H1 (cell line): Measurements from ENCODE around the gene POM121L2. TPM values are rescaled to one million over a fixed set of nuclear protein-coding genes. Genes with fewer than 3 reads are reported as not detected.
A peak's percentile ranks its signal among the peaks of the same experiment; 100 is the strongest.

ENCODE experiments used
- CTCF ChIA-PET: fragments of 300-600 bp; sonication (Branson Sonifier 250); formaldehyde crosslinking; loops from one replicate; lab custom pipeline; 2021; ENCODE audit not compliant: partially characterized antibody; lab: Charles Lee
- POLR2A ChIA-PET: fragments of 300-600 bp; sonication (Branson Sonifier 250); formaldehyde crosslinking; loops from one replicate; lab custom pipeline; 2021; ENCODE audit warnings: inconsistent platforms; ENCODE audit not compliant: partially characterized antibody; lab: Charles Lee
- DNase-seq, 2 experiments: peaks; one replicate each; pipeline versions ENCODE4 v3.0.0 to v3.0.0-alpha.2; 2010 to 2022; ENCODE audit warnings: low spot score in 2 of 2, low read depth in 1 of 2, mixed read lengths in 1 of 2
- FAIRE-seq: peaks from 2 replicates; lab custom pipeline; 2011; peaks lifted over from hg19 to GRCh38; lab: Jason Lieb, UNC
- H2AFZ ChIP-seq: 2 replicates; pipeline ENCODE4 v1.8.1; 2012; ENCODE audit warnings: low read length, inconsistent platforms
- H2AK5ac ChIP-seq: 2 replicates; pipeline ENCODE4 v1.6.1; 2013; ENCODE audit warnings: low read depth, low read length
- H2BK120ac ChIP-seq: replicated peaks from 2 replicates; pipeline ENCODE3; 2013; ENCODE audit warnings: low read depth, low read length, inconsistent platforms
- H2BK12ac ChIP-seq: 2 replicates; pipeline ENCODE4 v1.6.1; 2013; ENCODE audit warnings: low read depth, low read length
- H2BK15ac ChIP-seq: 2 replicates; pipeline ENCODE4 v1.6.1; 2013; ENCODE audit warnings: low read length
- H2BK20ac ChIP-seq: 2 replicates; pipeline ENCODE4 v1.6.1; 2013; ENCODE audit warnings: low read length
- H2BK5ac ChIP-seq: 2 replicates; pipeline ENCODE4 v1.6.1; 2013; ENCODE audit warnings: low read depth, low read length
- H3K14ac ChIP-seq: 2 replicates; pipeline ENCODE4 v1.6.1; 2013; ENCODE audit warnings: inconsistent platforms; ENCODE audit not compliant: insufficient read length
- H3K18ac ChIP-seq: 2 replicates; pipeline ENCODE4 v1.6.1; 2013; ENCODE audit warnings: low read length; ENCODE audit errors: extremely low read depth
- H3K23ac ChIP-seq: 2 replicates; pipeline ENCODE4 v1.6.1; 2013; ENCODE audit warnings: inconsistent platforms; ENCODE audit not compliant: insufficient read length
- H3K23me2 ChIP-seq: 2 replicates; pipeline ENCODE4 v1.6.1; 2013; ENCODE audit warnings: low read depth, low read length
- H3K27ac ChIP-seq: 2 replicates; pipeline ENCODE4 v1.6.1; 2011; ENCODE audit warnings: low read depth, low read length, inconsistent platforms
- H3K27me3 ChIP-seq, 4 experiments: replicated peaks in 1 of 4; 1 replicate in 1 of 4; 2 replicates in 3 of 4; pipeline versions ENCODE4 v1.6.1 to v1.8.1; 2011 to 2013; ENCODE audit warnings: low read length in 3 of 4, mild to moderate bottlenecking in 3 of 4, inconsistent platforms in 2 of 4, mixed read lengths in 2 of 4, moderate library complexity in 1 of 4; ENCODE audit not compliant: control insufficient read depth in 3 of 4, insufficient read depth in 3 of 4; ENCODE audit errors: extremely low read depth in 1 of 4
- H3K36me3 ChIP-seq, 4 experiments: 2 replicates each; pipeline versions ENCODE4 v1.6.1 to v1.8.1; 2011 to 2013; ENCODE audit warnings: mild to moderate bottlenecking in 4 of 4, low read length in 3 of 4, moderate library complexity in 2 of 4, control low read depth in 1 of 4, inconsistent platforms in 1 of 4; ENCODE audit not compliant: insufficient read depth in 4 of 4, control insufficient read depth in 2 of 4
- H3K4ac ChIP-seq: replicated peaks from 2 replicates; pipeline ENCODE3; 2013; ENCODE audit warnings: low read length, low read depth, mixed read lengths, inconsistent platforms; ENCODE audit not compliant: insufficient read length
- H3K4me1 ChIP-seq, 4 experiments: replicated peaks in 1 of 4; 1 replicate in 1 of 4; 2 replicates in 3 of 4; pipeline versions ENCODE4 v1.6.1 to v1.8.1; 2011 to 2013; ENCODE audit warnings: low read length in 3 of 4, inconsistent platforms in 2 of 4, mixed read lengths in 1 of 4; ENCODE audit not compliant: insufficient read depth in 4 of 4, control insufficient read depth in 3 of 4
- H3K4me2 ChIP-seq, 2 experiments: 2 replicates each; pipeline versions ENCODE4 v1.6.1 to v1.8.1; 2011 to 2013; ENCODE audit warnings: low read depth in 2 of 2, low read length in 2 of 2, control low read depth in 1 of 2, inconsistent platforms in 1 of 2, mild to moderate bottlenecking in 1 of 2; ENCODE audit not compliant: insufficient read depth in 1 of 2
- H3K4me3 ChIP-seq, 4 experiments: fragments of 200-600, 300-600 bp in 1 of 4; sonication (generic), shearing (Covaris generic), sonication (Bioruptor Twin) in 1 of 4; 2 replicates each; pipeline versions ENCODE4 v1.5.1 to v1.8.1; 2011 to 2016; ENCODE audit warnings: low read length in 4 of 4, low read depth in 3 of 4, control low read depth in 2 of 4, inconsistent platforms in 2 of 4, mild to moderate bottlenecking in 2 of 4, mixed read lengths in 1 of 4, moderate library complexity in 1 of 4; ENCODE audit not compliant: insufficient read depth in 2 of 4; ENCODE audit errors: extremely low read depth in 1 of 4
- H3K56ac ChIP-seq: replicated peaks from 2 replicates; pipeline ENCODE3; 2013; ENCODE audit warnings: low read depth, mild to moderate bottlenecking, mixed read lengths, low read length, inconsistent platforms; ENCODE audit not compliant: insufficient read length
- H3K79me1 ChIP-seq: 2 replicates; pipeline ENCODE4 v1.6.1; 2013; ENCODE audit warnings: low read depth, low read length, control low read depth
- H3K79me2 ChIP-seq, 2 experiments: 2 replicates each; pipeline versions ENCODE4 v1.6.1 to v1.8.1; 2012 to 2013; ENCODE audit warnings: low read length in 2 of 2, mild to moderate bottlenecking in 2 of 2, inconsistent platforms in 1 of 2; ENCODE audit not compliant: insufficient read depth in 2 of 2, control insufficient read depth in 1 of 2
- H3K9ac ChIP-seq, 4 experiments: replicated peaks in 1 of 4; 1 replicate in 1 of 4; 2 replicates in 3 of 4; pipeline versions ENCODE4 v1.6.1 to v1.8.1; 2011 to 2013; ENCODE audit warnings: low read depth in 3 of 4, low read length in 3 of 4, control low read depth in 2 of 4, mild to moderate bottlenecking in 2 of 4, moderate library complexity in 2 of 4, inconsistent platforms in 1 of 4; ENCODE audit errors: extremely low read depth in 1 of 4
- H3K9me3 ChIP-seq, 2 experiments: 2 replicates each; pipeline versions ENCODE4 v1.6.1 to v1.8.1; 2012 to 2013; ENCODE audit warnings: mild to moderate bottlenecking in 2 of 2, moderate library complexity in 2 of 2, control low read depth in 1 of 2, inconsistent platforms in 1 of 2, low read depth in 1 of 2, low read length in 1 of 2, mixed read lengths in 1 of 2; ENCODE audit not compliant: insufficient read depth in 2 of 2
- H4K20me1 ChIP-seq, 2 experiments: replicated peaks in 1 of 2; 2 replicates each; pipeline versions ENCODE3 to v1.8.1; 2011 to 2013; ENCODE audit warnings: inconsistent platforms in 2 of 2, low read length in 2 of 2, mild to moderate bottlenecking in 1 of 2; ENCODE audit not compliant: insufficient read depth in 2 of 2, control insufficient read depth in 1 of 2
- H4K5ac ChIP-seq: 2 replicates; pipeline ENCODE4 v1.6.1; 2013; ENCODE audit warnings: low read length, low read depth, mixed read lengths, inconsistent platforms; ENCODE audit not compliant: insufficient read length
- H4K8ac ChIP-seq: 2 replicates; pipeline ENCODE4 v1.8.0; 2013; ENCODE audit warnings: mild to moderate bottlenecking, moderate library complexity, low read length, inconsistent platforms; ENCODE audit not compliant: insufficient read depth; ENCODE audit errors: extremely low read depth
- H4K91ac ChIP-seq: replicated peaks from 2 replicates; pipeline ENCODE3; 2013; ENCODE audit warnings: low read length, mixed read lengths, inconsistent platforms; ENCODE audit not compliant: insufficient read length
- GABPA ChIP-seq: IDR thresholded peaks from 2 replicates; pipeline ENCODE4 v1.6.1; 2011; ENCODE audit warnings: mild to moderate bottlenecking, low read length, moderate library complexity, borderline replicate concordance; ENCODE audit not compliant: insufficient read depth
- NANOG ChIP-seq: IDR thresholded peaks from 2 replicates; pipeline ENCODE4 v1.6.1; 2011; ENCODE audit warnings: low read length, low read depth, mild to moderate bottlenecking, inconsistent platforms; ENCODE audit not compliant: insufficient read depth, poor library complexity, severe bottlenecking
- PHF8 ChIP-seq: fragments of 200-600 bp; sonication (generic); conservative IDR thresholded peaks from 2 replicates; pipeline ENCODE4 v1.7.1; 2012; ENCODE audit warnings: low read depth, mild to moderate bottlenecking, inconsistent platforms, low read length, moderate library complexity
- RBBP5 ChIP-seq: IDR thresholded peaks from 2 replicates; pipeline ENCODE4 v1.7.1; 2012; ENCODE audit warnings: low read depth, mild to moderate bottlenecking, inconsistent platforms, low read length, moderate library complexity, borderline replicate concordance
- WGBS, 2 experiments: shearing (Covaris generic) in 1 of 2; methylation state at CpG; one replicate each; pipeline versions ENCODE4 v1.1.6 to v1.1.7; 2013 to 2015; ENCODE audit warnings: low lambda C conversion rate in 2 of 2, mixed read lengths in 2 of 2, inconsistent platforms in 1 of 2, low coverage in 1 of 2, missing lambda C conversion rate in 1 of 2; ENCODE audit not compliant: insufficient replicate concordance in 2 of 2, insufficient coverage in 1 of 2, insufficient read length in 1 of 2; ENCODE audit errors: extremely low coverage in 1 of 2, missing lambda C conversion rate in 1 of 2; 5-methylcytosine and 5-hydroxymethylcytosine counted together
- polyA plus RNA-seq, 7 experiments: library from polyadenylated mRNA; depleted of rRNA in 3 of 7; stranded (reverse) in 5 of 7; unstranded in 2 of 7; fragments of >200 nt in 5 of 7; fragments of 200-250 nt in 2 of 7; gene quantifications; 1 replicate in 5 of 7; 2 replicates in 1 of 7; 4 replicates in 1 of 7; pipeline versions ENCODE4 v1.2.1 to v1.2.3, GENCODE V29; 2011 to 2013; ENCODE audit warnings: missing spikeins in 2 of 7, mixed read lengths in 2 of 7
- total RNA-seq: library from RNA; stranded (reverse); fragmentation: NEBNext Ultra II Directional; extraction: Animal tissue kit (Norgen Biotek cat#: 25700); gene quantifications from 2 replicates; pipeline ENCODE4 v1.2.1, GENCODE V29; 2021

POM121L2 gene
- total and polyA plus RNA-seq, 2 of the 8 experiments (the other 6 are each of a cell fraction or from before 2014, with no cell fraction given) = 0.05 to 0.09 TPM

GRCh38 chr6:27283279-27283678, 28.8 kb downstream of the POM121L2 start:
- Histone ChIP-seq H3K79me1 (no peaks in the 10 kb centered on the region), H2BK120ac (no peak overlapping the region), H3K4me2 (no peak overlapping the region), H4K20me1 (no peaks in the 10 kb centered on the region), H3K79me2 (no peaks in the 10 kb centered on the region), H3K23me2 (peaks cover 6% of the 10 kb centered on the region), H2AFZ (0 out of 2 replicates have a peak overlapping the region, but pooled peaks have one; percentile 38), H3K18ac (no peak overlapping the region), H3K4ac (no peak overlapping the region), H4K8ac (no peak overlapping the region), H3K14ac (no peak overlapping the region), H2BK12ac (no peak overlapping the region), H3K56ac (no peak overlapping the region), H3K9ac (no peak overlapping the region), H3K4me3 (no peak overlapping the region), H2AK5ac (no peak overlapping the region), H4K5ac (no peak overlapping the region), H3K4me1 (no peaks in the 10 kb centered on the region; a peak in 1 of 7 replicates), H3K27me3 (peaks cover 2 to 22% (median 10%) of the 10 kb centered on the region in 4 experiments), H2BK15ac (no peak overlapping the region), H2BK20ac (no peak overlapping the region), H2BK5ac (no peak overlapping the region), H4K91ac (no peak overlapping the region), H3K23ac (no peak overlapping the region), H3K9me3 (no peaks in the 10 kb centered on the region), H3K27ac (no peak overlapping the region), H3K36me3 (no peaks in the 10 kb centered on the region)
- FAIRE-seq = no peak
- DNase-seq = no peak
- ChIA-PET CTCF (interaction anchor here (0.6 to 0.9 kb wide), 3 partner anchors 11 to 15 kb away, joined by 3 to 4 read pairs (median 4); no protein-coding TSS in a partner anchor), POLR2A (no interaction called here)
- TF ChIP-seq GABPA (no peak), RBBP5 (no peak), NANOG (no peak), PHF8 (no peak)
- 92% methylated on average over 16 of the region's 16 CpGs; no CpG with 5 or more reads in 1 of the 2 experiments for WGBS, 2 experiments
